NCI-H2171 (cell line): Measurements from ENCODE around the gene ZCCHC17.
"Not testable (repeated sequence)": the region's sequence is repeated elsewhere in the genome, so short reads cannot be mapped to it uniquely, and the experiment has no call there.

ENCODE experiments used
- DNase-seq: peaks from one replicate; lab custom pipeline; 2025; lab: John Stamatoyannopoulos, UW

Gene ZCCHC17, protein sequence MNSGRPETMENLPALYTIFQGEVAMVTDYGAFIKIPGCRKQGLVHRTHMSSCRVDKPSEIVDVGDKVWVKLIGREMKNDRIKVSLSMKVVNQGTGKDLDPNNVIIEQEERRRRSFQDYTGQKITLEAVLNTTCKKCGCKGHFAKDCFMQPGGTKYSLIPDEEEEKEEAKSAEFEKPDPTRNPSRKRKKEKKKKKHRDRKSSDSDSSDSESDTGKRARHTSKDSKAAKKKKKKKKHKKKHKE

DNA sequence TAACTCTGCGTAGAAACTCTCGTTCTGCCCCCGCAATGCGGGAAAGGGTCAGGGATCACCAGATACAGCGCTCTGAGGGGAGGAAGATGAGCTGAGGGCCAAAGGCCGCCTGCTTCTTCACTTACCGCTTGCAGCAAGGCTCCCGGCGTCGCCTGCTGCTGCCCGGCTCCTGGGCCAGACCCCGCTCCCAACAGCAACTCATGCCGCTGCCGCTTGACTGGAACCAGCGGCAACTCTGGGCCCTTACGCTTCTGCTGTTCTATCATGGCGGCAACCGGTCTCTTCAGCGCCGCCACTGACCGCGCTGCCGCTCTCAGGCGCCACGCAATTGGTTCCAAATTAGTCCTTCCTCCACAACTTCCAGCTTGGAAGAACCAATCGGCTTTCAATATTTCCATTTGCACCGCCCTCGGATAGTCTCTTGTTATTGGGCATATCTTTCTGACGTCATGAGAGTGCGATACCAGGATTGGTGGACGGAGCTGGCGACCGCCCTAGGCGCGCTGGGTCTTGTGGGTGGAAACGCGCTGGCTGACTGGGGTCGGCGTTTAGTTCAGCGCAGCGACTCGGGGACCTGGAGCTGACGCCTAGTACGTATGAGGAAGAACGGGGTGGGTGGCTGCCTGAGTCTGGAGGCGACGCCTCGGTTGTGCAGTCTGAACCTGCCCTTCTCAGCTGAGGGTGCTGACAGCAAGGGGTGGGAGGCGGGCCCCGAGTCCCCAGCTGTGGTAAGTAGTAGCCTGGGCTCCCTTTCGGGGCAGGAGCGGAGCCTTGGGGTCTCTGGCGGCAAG lies at the start of gene ZCCHC17, which contains the start of gene SNRNP40:
TSS of gene ZCCHC17 (plus strand) at position 547 of the 791 bp plus-strand sequence. CDS start 13,067 bp downstream, outside the sequence.
TSS of gene SNRNP40 (minus strand) at position 303 of the 791 bp plus-strand sequence. CDS start at position 266, 37 bp downstream.
- peak; percentile 98 for DNase-seq

DNA sequence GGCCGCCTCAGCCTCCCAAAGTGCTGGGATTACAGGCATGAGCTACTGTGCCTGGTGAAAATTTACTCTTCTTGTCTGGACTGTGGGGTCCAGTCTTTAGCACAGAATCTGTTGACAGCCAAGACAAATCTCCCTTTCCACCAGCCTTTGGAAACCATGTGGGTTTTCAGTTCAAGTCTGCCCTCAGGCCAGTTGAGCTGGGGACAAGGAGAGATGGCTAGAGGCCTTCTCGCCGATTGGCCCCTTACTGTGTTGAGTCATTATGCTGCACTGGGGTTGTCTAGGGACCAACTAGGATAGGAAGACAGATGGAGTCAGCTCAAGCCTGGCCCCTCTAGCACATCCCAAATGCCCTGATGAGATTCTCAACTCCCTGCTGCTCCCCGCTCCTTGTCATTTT lies 48.6 kb upstream of the ZCCHC17 start:
- DNase-seq: no peak

DNA sequence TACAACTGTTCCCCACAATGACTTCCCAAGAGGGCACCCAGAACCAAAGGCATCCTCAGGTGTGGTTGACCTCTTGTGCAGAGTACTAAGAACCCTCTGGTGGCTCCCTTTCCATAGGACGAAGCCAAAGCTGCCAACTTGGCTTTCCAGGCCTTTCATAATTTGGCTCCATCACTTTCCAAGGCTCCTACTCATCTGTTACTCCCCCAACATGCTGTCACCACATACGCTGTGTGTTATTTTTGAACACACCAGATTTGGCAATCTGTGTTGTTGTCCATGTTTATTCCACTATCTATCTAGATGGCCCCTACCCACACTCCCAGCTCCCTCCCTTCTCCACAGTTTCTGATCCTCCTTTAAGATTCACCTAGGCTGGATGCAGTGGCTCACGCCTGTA lies 47.0 kb upstream of the ZCCHC17 start:
- DNase-seq: no peak

DNA sequence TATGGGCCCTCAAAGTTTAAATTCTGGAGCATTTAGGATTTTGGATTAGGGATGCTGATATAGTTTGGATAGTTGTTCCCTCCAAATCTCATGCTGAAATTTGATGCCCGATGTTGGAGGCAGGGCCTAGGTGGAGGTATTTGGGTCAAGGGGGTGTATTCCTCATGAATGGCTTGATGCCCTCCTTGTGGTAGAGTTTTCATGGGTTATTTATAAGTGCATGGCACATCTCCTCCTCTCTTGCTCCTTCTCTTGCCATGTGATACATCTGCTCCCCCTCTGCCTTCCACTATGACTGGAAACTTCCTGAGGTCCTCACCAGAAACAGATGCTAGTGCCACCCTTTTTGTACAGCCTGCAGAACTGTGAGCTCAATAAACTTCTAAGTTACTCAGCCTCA lies 39.6 kb upstream of the ZCCHC17 start:
- no peak for DNase-seq

DNA sequence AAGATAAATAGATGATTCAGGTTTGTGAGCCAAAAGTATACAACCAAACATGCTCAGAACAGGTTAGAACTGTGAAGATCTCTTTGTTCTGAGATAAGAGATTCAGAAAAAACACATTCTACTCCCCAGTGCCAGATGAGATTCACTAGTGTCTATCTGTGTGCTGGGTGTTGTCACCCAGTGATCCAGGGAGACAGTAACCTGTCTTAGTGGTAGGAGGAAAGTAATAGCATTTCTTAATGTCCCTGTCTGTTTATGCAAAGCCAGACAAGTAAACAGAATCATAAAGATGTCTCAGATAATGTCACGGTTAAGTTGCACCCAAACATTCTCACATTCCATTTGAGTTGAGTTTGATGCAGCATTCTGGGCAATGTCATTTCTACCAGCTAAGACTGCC lies 38.3 kb upstream of the ZCCHC17 start:
- DNase-seq: no peak

DNA sequence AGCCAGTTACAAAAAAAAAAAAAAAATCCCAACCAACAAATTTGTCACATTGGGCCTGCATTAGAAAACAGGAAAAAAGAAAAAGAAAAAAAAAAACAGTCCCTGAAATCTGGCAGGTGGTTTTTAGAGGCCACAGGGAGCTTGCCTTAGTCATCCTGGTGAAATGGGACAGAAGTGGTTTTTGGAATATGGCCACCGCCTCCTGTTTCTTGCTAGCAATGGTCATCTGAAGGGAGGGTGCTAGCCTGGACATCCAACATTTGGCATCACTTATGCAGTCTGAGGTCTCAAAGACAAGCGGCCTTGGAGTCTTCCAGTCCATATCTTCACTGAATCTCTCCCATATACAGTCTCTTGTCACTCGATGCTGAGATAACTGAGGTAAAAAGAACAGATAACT lies 37.1 kb upstream of the ZCCHC17 start:
- DNase-seq: no peak

DNA sequence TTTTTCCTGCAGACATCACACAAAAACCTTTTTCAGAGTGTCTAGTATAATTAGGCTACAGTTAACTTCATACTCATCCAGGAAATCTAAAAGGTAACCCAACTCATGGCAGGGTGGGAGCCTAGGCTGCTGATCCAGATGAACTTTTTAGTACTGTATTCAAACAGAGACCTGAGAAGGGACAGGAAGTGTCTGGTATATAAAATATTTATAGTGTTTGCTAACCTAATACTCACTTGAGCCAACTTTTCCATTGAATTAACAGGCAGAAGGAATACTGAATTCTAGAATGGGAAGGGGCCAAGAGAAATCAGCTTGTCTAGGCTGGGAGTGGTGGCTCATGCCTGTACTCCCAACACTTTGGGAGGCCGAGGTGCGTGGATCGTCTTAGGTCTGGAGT lies 34.9 kb upstream of the ZCCHC17 start:
- no peak for DNase-seq

DNA sequence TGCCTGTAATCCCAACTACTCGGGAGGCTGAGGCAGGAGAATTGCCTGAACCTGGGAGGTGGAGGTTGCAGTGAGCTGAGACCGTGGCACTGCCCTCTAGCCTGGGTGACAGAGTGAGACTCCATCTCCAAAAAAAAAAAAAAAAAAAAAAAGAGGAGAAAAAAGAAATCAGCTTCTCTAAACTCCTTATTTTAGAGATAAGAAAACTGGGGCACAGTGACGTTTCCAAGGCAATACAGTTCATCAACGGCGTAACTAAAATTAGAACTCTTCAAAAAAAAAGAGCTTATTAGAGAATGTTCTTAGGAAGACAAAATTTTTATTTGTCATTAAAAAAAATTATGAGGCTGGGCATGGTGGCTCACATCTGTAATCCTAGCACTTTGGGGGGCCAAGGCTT lies 34.4 kb upstream of the ZCCHC17 start:
- not testable (repeated sequence) for DNase-seq

DNA sequence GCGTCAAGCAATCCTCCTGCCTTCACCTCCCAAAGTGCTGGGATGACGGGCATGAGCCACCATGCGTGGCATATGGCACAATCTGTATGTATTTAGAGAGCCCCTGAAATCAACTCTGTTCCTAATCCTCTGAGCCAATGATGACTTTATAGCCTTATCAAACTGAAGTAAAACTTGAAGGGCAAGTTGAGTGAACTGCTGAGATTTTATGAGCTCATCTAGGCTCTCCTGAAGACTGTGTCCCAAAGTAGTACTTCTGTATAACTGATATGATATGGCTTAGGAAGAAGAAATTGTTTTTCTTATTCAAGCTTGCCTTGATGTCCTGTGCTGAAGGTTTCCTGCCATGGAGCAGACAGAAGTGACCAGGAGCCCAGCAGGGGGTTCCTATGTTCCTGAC lies 33.4 kb upstream of the ZCCHC17 start:
- no peak for DNase-seq

DNA sequence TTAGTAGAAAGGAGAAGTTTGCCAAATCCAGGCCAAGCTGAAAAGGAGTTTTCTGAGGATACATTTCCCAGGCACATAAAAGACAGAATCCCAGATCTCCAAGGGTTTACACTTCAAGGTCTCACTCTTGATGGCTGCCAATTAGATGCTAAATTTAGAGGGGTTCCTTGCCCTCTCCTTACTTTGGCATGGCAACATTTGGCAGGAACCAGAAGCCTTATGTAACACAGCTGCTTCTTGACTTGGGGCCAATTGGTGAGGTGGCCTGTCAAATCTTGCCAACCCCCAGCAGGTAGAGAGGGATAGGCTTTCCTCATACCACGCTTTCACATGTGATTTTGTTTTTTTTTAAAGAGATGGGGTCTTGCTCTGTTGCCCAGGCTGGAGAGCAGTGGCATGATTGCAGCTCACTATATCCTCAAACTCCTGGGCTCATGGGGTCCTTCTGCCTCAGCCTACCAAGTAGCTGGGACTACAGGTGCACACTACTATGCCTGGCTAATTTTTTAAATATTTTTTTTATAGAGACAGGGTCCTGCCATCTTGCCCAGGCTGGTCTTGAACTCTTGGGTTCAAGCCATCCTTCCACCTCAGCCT lies 31.9 kb upstream of the ZCCHC17 start:
- DNase-seq: peak; percentile 19

DNA sequence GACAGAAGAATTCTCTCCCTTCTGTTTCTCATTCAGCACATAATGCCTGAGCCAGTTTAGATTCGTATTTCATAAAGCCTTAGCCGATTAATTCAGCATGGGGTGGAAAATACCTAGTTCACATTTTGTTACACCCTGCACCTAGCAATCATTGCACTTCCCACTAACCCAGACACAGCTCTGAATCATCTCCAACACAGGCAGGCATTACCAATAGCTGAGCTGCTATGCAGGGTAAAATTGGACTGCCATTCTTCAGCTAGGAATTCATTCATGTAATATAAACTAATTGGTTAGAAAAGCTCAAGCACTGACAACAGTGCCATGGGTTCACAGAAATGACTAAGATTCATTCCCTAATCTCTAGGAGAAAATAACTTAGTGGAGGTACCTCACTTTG lies 30.3 kb upstream of the ZCCHC17 start:
- no peak for DNase-seq

DNA sequence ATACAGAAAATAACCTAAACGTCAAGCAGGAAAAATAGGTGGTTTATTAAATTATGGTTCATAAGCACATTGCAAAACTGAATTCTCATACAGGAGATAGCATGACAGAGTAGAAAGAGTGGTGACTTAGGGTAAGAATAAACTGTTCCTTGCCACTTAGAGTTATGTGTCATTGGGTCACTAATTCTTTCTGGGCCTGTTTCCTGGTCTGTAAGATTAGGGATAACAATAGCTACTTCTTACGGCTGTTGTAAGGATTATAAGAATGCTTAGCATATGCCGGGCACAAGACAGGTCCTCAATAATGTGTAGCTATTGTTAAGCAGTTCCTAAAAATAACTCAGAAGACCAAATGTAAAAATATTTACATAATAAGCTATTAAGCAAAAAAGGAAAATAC lies 24.5 kb upstream of the ZCCHC17 start:
- no peak for DNase-seq

DNA sequence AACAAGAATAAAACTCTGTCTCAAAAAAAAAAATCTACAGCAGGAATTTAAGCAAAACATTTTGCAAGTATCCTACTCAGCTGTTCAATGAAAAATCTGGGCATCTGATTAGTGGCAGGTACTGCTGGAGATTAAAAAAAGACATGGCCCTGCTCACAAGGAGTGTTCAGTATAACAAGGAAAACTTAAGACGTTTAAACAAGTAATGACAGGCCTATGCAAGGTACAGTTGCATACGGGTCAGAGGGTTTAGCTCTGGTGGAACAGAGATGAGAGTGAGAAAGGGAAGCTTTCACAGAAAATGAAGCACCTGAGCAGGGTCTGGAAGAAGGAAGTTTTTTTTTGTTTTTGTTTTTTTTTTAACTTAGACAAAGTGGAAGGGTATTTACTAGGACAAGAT lies 23.2 kb upstream of the ZCCHC17 start:
- no peak for DNase-seq

DNA sequence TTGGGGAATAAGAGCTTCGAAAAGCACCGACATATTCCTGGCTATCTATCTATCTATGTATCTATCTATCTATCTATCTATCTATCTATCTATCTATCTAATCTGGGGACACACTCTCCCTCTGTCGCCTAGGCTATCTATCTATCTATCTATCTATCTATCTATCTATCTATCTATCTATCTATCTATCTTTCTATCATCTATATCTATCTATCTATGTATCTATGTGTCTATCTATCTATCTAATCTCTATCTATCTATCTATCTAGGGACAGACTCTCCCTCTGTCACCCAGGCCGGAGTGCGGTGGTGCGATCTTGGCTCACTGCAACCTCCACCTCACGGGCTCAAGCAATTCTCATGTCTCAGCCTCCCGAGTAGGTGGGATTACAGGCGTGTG lies 14.4 kb upstream of the ZCCHC17 start:
- not testable (repeated sequence) for DNase-seq

DNA sequence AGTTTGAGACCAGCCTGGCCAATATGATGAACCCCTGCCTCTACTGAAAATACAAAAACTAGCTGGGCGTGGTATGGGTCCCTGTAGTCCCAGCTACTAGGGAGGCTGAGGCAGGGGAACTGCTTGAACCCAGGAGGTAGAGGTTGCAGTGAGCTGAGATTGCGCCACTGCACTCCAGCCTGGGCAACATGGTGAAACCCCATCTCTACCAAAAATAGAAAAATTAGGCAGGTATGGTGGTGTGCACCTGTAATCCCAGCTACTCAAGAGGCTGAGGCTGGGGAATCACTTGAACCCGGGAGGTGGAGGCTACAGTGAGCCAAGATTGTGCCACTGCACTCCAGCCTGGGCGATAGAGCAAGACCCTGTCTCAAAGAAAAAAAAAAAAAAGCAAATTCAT lies 9.0 kb upstream of the ZCCHC17 start:
- not testable (repeated sequence) for DNase-seq

DNA sequence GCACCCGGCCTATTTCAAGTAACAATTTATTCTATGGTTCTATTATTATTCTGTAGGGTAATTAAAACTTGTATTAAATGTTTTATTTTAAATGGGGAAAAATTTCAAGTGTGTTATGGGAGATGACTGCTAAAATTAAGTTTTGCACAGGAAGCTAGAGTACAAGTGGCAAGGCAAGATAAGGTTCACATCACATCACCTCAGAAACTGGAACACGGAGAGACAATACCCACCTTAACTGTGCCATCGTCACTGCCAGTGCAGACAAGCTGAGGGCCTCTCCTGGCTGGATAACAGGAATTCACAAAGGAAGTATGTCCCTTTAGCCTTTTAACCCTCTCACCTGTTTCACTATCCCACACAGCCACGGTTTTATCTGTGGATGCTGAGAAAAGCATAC lies 7.8 kb upstream of the ZCCHC17 start:
- no peak for DNase-seq

DNA sequence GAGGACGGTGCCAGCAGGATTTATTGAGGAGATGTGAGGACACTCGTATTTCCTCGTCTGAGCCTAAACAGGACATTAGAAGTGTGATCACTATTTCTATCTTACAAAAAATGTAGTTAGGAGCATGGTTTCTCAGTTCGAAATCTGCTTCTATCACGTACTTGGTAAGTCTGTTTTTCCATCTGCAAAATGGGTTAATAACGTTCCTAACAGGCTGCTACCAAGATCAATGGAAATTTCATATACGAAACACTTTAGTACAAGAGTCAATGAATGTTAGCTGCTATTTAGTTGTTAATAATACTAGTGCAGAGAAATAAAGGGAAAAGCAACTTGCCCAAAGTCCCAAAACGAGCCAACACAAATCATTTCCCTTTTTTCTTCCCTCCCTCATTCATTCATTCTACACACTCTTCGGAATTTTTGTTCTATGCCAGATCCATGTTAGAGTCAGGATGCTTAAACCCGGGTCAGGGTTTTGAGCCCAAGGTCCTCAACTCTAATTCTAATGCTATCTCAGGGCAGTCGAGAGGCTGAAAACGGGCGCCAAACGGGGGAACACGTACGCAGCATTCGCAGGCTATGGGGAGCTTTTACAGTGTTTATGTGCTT lies 852 bp upstream of the ZCCHC17 start:
- no peak for DNase-seq

DNA sequence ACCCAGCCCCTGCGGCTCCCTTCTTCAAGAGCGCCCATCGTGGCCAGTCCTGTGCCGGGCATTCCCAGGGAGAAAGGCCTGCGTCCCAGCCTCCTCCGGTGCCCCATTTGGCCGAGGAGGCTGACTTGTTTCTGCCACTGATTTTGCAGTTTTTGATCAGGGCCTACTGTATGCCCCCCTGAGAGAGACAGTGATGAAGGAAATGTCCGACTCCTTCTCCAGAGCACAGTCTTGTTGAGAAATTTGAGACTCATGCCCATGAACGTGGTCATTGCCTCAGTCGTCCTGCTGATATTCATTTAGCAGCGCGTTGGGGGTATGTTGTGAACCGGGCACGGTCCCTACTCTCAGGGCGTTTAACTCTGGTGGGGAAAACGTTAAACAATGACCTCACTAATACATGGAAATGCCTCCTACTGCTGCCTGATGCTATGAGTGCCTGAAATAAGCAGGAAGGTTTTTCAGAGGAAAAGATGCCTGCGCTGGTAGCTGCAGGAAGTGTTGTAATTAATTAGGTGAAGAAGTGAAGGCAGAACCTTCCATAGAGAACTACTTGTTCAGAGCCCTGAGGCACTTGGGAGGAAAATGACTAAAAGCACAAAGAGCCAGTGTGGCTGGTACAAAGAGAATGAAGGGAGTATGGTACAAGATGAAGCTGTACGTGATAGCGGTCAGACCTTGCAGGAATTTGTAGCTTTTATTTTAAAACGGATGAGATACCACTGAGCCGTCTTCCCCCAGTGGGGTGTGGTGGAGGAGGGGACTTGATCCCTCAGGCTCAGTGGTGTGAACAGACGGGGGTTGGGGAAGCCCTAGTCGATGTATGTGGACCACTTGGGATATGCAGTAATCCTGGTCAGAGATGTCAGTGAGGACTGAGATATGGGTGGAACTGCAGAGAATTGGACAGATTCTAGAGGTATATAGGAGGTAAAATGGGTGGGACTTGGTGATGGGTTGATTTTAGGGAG lies 730 bp downstream of the ZCCHC17 start:
- DNase-seq: no peak

DNA sequence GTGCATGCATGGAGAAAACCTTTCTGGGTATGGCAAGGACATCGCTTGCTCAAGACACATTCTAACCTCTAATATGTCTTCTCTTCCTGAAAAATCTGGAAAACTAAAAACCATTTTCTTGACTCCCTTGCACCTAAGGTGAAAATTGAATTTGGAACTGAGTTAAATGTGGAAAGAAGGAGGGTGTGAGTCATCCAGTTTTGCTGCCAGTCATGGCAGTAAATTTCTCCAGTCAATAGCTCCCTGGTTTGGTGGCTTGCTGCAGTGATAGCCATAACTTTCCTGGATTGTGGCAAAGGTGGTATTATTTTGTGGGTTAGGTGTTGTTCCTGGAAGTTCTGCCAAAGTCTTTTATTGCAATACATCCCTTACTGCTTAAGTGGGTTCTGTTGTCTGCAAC lies 2.5 kb downstream of the ZCCHC17 start:
- DNase-seq: no peak

DNA sequence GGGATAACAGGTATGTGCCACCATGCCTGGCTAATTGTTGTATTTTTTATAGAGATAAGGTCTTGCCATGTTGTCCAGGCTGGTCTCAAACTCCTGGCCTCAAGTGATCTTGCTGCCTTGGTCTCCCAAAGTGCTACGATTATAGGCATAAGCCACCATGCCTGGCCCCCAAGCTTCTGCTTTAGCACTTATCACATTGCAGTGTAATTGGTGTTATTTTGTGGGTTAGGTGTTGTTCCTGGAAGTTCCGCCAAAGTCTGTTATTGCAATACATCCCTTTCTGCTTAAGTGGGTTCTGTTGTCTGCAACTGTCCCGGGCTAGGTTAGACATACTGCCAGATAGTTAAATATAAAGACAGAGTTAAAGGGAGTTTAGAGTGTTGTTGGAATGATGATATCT lies 3.4 kb downstream of the ZCCHC17 start:
- DNase-seq: no peak

DNA sequence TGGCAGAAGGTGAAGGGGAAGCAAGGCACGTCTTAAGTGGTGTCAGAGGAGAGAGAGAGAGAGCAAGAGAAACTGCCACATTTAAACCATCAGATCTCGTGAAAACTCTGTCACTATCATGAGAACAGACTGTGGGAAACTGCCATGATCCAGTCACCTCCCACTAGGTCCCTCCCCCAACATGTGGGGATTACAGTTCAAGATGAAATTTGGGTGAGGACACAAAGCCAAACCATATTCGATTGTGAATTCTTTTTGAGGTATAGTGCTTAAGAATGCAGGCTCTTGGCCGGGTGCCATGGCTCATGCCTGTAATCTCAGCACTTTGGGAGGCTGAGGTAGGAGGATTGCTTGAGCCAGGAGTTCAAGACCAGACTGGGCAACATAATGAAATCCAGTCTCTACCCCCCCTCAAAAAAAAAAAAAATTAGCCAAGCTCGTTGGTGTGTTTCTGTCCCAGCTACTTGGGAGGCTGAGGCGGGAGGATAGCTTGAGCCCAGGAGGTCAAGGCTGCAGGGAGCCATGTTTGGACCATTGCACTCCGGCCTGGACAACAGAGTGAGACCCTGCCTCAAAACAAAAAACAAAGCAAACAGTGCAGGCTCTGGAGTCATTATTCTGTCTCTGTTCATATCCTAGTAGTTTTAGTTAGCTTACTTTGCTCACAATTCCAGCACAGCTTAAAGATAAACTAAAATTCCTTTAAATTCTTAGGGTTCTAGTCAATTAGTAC lies 6.0 kb downstream of the ZCCHC17 start:
- no peak for DNase-seq
